ENCODE results near the gene SETD2.

SETD2 gene

GRCh38 chr3:47008234-47008796, 155.6 kb downstream of the SETD2 start:
- DNase-seq, result no peak

- DNase-seq, result peak; percentile 62
These were observed 156.3 kb downstream of the SETD2 start for GRCh38 chr3:47007482-47008233.

- peak; percentile 54 for DNase-seq
These were observed 156.9 kb downstream of the SETD2 start for GRCh38 chr3:47007001-47007400.

GRCh38 chr3:47006145-47006651, 157.7 kb downstream of the SETD2 start:
- peak; percentile 59 for DNase-seq

GRCh38 chr3:47005212-47006144, 158.4 kb downstream of the SETD2 start:
- DNase-seq, result peak; percentile 60

GRCh38 chr3:47004369-47005211, 159.3 kb downstream of the SETD2 start:
- peak; percentile 60 for DNase-seq

- DNase-seq, result peak; percentile 59
These were observed 160.2 kb downstream of the SETD2 start for GRCh38 chr3:47003461-47004368.

GRCh38 chr3:47003056-47003410, 160.9 kb downstream of the SETD2 start:
- DNase-seq, result peak; percentile 55

- peak; percentile 60 for DNase-seq
These were observed 161.5 kb downstream of the SETD2 start for GRCh38 chr3:47002171-47003055.

- peak; percentile 59 for DNase-seq
These were observed 162.2 kb downstream of the SETD2 start for GRCh38 chr3:47001731-47002170.

- no peak for DNase-seq
These were observed 162.8 kb downstream of the SETD2 start for GRCh38 chr3:47000922-47001730.

- DNase-seq, result no peak
These were observed 163.6 kb downstream of the SETD2 start for GRCh38 chr3:47000198-47000815.

- DNase-seq, result no peak
These were observed 164.3 kb downstream of the SETD2 start for GRCh38 chr3:46999516-47000197.

GRCh38 chr3:46998852-46999515, 164.9 kb downstream of the SETD2 start:
- DNase-seq, result no peak

- DNase-seq, result peak; percentile 89
These were observed 165.6 kb downstream of the SETD2 start for GRCh38 chr3:46998121-46998851.

- DNase-seq, result no peak
These were observed 166.3 kb downstream of the SETD2 start for GRCh38 chr3:46997453-46998091.

All from activated effector memory CD4-positive, alpha-beta T cell treated with anti-CD3 and anti-CD28 coated beads, Interleukin-2, amount 50 U/mL, for 16 hours (primary cell).